Pulmonary artery endothelial cell (primary cell): ENCODE measurements around the gene ARID4A. TPM values are rescaled to one million over a fixed set of nuclear protein-coding genes. Genes with fewer than 3 reads are reported as not detected.
"Not testable (repeated sequence)": the region's sequence is repeated elsewhere in the genome, so short reads cannot be mapped to it uniquely, and the experiment has no call there.

ENCODE experiments used
- DNase-seq: peaks from one replicate; pipeline ENCODE4 v3.0.0-alpha.2; 2011; ENCODE audit warnings: low read depth, low spot score
- total RNA-seq: library from RNA; depleted of rRNA; stranded (reverse); fragments of >200 nt; gene quantifications from 2 replicates; pipeline ENCODE4 v1.2.3, GENCODE V29; 2014

Gene ARID4A
- total RNA-seq = 9.4 and 13.4 TPM in 2 replicates

GRCh38 chr14:58298477-58299400, at the start of gene ARID4A:
TSS of gene ARID4A (plus strand) at chr14:58298555. CDS start at chr14:58299855, 1,300 bp downstream.
- DNase-seq = no peak

GRCh38 chr14:58249611-58250010, 48.7 kb upstream of the ARID4A start:
- DNase-seq = no peak

GRCh38 chr14:58258156-58258555, 40.2 kb upstream of the ARID4A start:
- no peak for DNase-seq

- not testable (repeated sequence) for DNase-seq
Observed at GRCh38 chr14:58262005-58262404, 36.4 kb upstream of the ARID4A start.

GRCh38 chr14:58265401-58265800, 33.0 kb upstream of the ARID4A start:
- DNase-seq = no peak

- DNase-seq = no peak
Observed at GRCh38 chr14:58270628-58271027, 27.7 kb upstream of the ARID4A start.

- DNase-seq = no peak
Observed at GRCh38 chr14:58272588-58273372, 25.6 kb upstream of the ARID4A start.

- DNase-seq = no peak
Observed at GRCh38 chr14:58274881-58275280, 23.5 kb upstream of the ARID4A start.

- DNase-seq = no peak
Observed at GRCh38 chr14:58275527-58276190, 22.7 kb upstream of the ARID4A start.

- DNase-seq = no peak
Observed at GRCh38 chr14:58276208-58276607, 22.1 kb upstream of the ARID4A start.

- DNase-seq = no peak
Observed at GRCh38 chr14:58278177-58278576, 20.2 kb upstream of the ARID4A start.

GRCh38 chr14:58280954-58281787, 17.2 kb upstream of the ARID4A start:
- peak; percentile 92 for DNase-seq

GRCh38 chr14:58281969-58282368, 16.4 kb upstream of the ARID4A start:
- no peak for DNase-seq

- no peak for DNase-seq
Observed at GRCh38 chr14:58282925-58283593, 15.3 kb upstream of the ARID4A start.

GRCh38 chr14:58283730-58284129, 14.6 kb upstream of the ARID4A start:
- no peak for DNase-seq

GRCh38 chr14:58285132-58285531, 13.2 kb upstream of the ARID4A start:
- no peak for DNase-seq

- DNase-seq = no peak
Observed at GRCh38 chr14:58287607-58288042, 10.7 kb upstream of the ARID4A start.

- DNase-seq = no peak
Observed at GRCh38 chr14:58288106-58288792, 10.1 kb upstream of the ARID4A start.

GRCh38 chr14:58291646-58292045, 6.7 kb upstream of the ARID4A start:
- DNase-seq = no peak

- DNase-seq = no peak
Observed at GRCh38 chr14:58292187-58292586, 6.2 kb upstream of the ARID4A start.
